HUES48 (cell line): Measurements from ENCODE around the gene S100A16.

Experiments
- H3K27ac ChIP-seq: one replicate; pipeline ENCODE4 v1.7.0; 2013; ENCODE audit warnings: low read depth, low read length, inconsistent platforms
- H3K27me3 ChIP-seq: 2 replicates; pipeline ENCODE4 v1.6.1; 2013; ENCODE audit warnings: mild to moderate bottlenecking, low read length; ENCODE audit not compliant: control insufficient read depth, insufficient read depth
- H3K36me3 ChIP-seq: 2 replicates; pipeline ENCODE4 v1.6.1; 2013; ENCODE audit warnings: low read length; ENCODE audit not compliant: control insufficient read depth, insufficient read depth
- H3K4me1 ChIP-seq: 2 replicates; pipeline ENCODE4 v1.6.1; 2013; ENCODE audit warnings: mild to moderate bottlenecking, low read length; ENCODE audit not compliant: control insufficient read depth, insufficient read depth
- H3K4me3 ChIP-seq: 2 replicates; pipeline ENCODE4 v1.5.1; 2013; ENCODE audit warnings: mild to moderate bottlenecking, low read depth, low read length
- H3K9ac ChIP-seq: 2 replicates; pipeline ENCODE4 v1.6.1; 2013; ENCODE audit warnings: mild to moderate bottlenecking, low read depth, low read length, moderate library complexity
- H3K9me3 ChIP-seq: 2 replicates; pipeline ENCODE4 v1.6.1; 2013; ENCODE audit warnings: low read length; ENCODE audit not compliant: control insufficient read depth, insufficient read depth

Gene S100A16

DNA sequence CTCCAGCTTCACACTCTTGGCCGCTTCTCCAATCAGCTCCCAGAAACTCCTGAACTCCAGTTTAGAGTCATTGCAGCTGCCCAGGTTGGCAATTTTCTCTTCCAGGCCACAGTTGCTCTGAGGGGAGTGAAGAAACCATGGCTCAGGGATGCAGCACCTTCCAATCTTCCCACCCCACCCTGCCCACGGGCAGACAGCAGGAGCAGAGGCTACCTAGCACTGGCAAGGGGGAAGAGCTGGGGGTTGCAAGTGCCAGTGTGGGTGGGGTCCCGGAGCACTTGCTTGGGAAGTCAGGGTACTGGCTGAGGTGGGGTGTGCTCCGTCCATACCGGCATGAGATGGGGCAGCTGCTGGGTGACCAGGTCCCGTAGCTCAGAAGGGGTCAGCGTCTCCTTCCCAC lies 2.0 kb upstream of the S100A16 start:
- Histone ChIP-seq H3K36me3 (no peaks in the 10 kb centered on the region), H3K27ac (no peak overlapping the region), H3K4me3 (no peak overlapping the region), H3K27me3 (no peaks in the 10 kb centered on the region), H3K4me1 (peaks cover 16% of the 10 kb centered on the region), H3K9ac (no peak overlapping the region), H3K9me3 (no peaks in the 10 kb centered on the region)

DNA sequence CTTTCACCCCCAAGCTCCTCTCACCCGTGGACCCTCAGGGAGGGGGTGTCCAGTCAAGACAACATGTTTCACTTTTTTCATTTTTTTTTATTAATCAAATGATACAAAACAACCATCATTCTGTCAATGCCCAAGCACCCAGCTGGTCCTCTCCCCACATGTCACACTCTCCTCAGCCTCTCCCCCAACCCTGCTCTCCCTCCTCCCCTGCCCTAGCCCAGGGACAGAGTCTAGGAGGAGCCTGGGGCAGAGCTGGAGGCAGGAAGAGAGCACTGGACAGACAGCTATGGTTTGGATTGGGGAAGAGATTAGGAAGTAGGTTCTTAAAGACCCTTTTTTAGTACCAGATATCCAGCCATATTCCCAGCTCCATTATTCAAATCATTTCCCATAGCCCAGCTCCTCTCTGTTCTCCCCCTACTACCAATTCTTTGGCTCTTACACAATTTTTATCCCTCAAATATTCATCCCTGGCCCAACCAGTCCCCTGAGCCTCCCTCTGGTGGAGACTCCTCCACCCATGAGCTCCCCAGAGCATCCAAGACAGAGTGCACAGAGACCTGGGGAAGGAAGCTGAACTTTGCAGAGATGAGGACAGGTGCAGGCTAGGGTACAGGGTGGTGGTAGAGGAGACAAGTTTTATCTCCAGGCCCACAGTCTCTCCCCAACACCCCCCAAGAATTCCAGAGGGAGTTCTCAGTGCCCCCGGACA lies 1.4 kb upstream of the S100A16 start:
- Histone ChIP-seq H3K4me3 (no peak overlapping the region), H3K4me1 (peaks cover 19% of the 10 kb centered on the region), H3K9me3 (no peaks in the 10 kb centered on the region), H3K36me3 (no peaks in the 10 kb centered on the region), H3K27ac (no peak overlapping the region), H3K9ac (no peak overlapping the region), H3K27me3 (no peaks in the 10 kb centered on the region)

DNA sequence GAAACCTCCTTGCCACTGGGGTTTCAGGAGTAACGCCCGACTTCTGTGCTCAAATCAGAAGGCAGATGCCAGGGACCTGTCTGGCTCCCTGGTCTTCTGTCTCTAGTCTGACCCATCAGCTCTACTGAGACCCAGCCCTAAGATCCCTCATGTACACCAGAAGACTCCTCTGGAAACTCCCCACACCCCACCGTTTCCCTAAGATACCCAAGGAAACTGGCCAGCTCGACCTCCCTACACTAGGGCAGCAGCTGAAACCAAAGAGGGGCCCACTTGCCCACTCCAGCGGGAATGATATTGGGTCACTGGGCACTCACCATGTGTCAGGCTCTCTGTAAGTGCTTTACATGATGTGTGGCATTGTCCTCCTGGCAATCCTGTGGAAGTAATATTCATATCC lies 469 bp upstream of the S100A16 start:
- no peaks in the 10 kb centered on the region for H3K9me3 ChIP-seq
- no peak overlapping the region for H3K9ac ChIP-seq
- peaks cover 29% of the 10 kb centered on the region for H3K4me1 ChIP-seq
- H3K36me3 ChIP-seq, result no peaks in the 10 kb centered on the region
- no peak overlapping the region for H3K27ac ChIP-seq
- no peak overlapping the region for H3K4me3 ChIP-seq
- H3K27me3 ChIP-seq, result no peaks in the 10 kb centered on the region

DNA sequence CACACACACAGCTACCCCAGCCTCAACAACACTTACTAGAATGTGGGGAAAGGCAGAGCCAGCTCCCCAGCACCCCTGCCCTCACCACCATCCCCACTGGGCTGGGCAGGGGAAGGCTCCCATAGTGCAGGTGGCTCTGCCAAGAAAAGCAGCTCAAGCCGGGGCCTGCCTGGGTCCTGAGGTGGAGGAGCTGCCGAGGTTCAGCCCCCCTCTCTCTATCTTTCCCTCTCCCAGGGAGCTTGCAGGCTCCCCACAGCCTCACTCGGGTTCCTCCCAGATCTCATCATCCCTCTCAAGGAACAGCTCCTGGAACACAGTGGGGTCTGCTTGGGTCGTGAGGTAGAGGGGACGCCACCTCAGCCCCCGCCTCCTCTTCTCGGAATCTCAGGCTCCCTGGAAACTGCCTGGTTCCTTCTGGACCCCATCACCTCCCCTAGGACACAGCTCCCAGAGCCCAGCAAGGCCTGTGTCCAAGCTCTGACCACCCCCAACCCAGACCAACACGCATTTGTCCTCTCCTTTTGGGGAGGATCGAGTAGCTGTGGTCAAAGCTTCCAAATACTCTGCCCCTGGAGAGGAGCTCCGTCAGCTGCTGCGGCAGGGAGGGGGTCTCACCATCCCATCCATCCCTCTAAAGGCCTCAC lies 704 bp downstream of the S100A16 start:
- no peak overlapping the region for H3K9ac ChIP-seq
- H3K36me3 ChIP-seq, result no peaks in the 10 kb centered on the region
- no peak overlapping the region for H3K27ac ChIP-seq
- no peaks in the 10 kb centered on the region for H3K27me3 ChIP-seq
- H3K9me3 ChIP-seq, result no peaks in the 10 kb centered on the region
- peak overlapping the region; percentile 41; the same call in 1 of the 2 replicates for H3K4me3 ChIP-seq
- H3K4me1 ChIP-seq, result peaks cover 34% of the 10 kb centered on the region

DNA sequence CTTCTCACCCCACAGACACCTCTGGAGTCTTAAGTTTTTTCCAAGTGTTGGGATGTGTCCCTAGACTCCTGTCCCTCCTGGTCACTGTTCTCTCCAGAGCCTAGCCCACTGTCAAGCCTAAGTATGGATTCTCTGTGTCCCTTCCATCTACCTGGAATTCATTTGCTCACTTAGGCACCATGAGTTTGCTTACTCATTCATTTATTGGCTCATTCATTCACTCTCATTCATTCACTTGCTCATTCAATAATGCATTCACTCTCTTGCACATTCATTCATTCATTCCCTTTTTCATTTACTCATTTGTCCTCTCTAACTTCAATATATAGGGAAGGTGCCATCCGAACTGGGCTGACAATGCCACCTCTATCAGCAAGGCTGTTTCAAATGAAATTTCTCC lies 1.6 kb downstream of the S100A16 start:
- H3K27ac ChIP-seq, result no peak overlapping the region
- H3K27me3 ChIP-seq, result no peaks in the 10 kb centered on the region
- peaks cover 32% of the 10 kb centered on the region for H3K4me1 ChIP-seq
- H3K9me3 ChIP-seq, result no peaks in the 10 kb centered on the region
- H3K4me3 ChIP-seq, result no peak overlapping the region
- H3K36me3 ChIP-seq, result no peaks in the 10 kb centered on the region
- H3K9ac ChIP-seq, result no peak overlapping the region

DNA sequence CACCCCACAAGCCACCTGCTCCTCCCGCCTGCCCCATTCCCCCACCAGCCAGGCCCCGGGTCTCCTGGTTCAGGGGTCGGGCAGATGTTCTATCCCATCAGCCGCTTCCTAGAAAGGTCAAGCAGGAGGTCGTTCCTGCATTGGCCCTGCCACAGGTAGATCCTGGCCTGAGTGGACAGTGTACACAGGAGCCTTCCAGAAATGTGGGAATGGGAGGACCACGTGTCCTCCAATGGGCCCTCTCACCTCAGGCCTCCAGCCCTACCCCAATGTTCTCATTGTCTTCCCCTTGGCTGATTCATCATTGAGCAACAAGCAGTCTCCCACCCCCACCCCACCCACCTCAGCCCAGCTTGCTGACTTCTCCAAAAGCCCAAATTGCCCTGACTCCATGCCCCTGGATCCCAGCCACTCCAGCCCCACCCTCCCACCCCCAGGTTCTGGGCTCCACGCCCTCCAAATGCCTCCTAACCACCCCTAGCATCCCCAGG lies 2.1 kb downstream of the S100A16 start:
- Histone ChIP-seq H3K9ac (no peak overlapping the region), H3K9me3 (no peaks in the 10 kb centered on the region), H3K27ac (no peak overlapping the region), H3K4me1 (peaks cover 30% of the 10 kb centered on the region), H3K27me3 (no peaks in the 10 kb centered on the region), H3K36me3 (no peaks in the 10 kb centered on the region), H3K4me3 (no peak overlapping the region)

DNA sequence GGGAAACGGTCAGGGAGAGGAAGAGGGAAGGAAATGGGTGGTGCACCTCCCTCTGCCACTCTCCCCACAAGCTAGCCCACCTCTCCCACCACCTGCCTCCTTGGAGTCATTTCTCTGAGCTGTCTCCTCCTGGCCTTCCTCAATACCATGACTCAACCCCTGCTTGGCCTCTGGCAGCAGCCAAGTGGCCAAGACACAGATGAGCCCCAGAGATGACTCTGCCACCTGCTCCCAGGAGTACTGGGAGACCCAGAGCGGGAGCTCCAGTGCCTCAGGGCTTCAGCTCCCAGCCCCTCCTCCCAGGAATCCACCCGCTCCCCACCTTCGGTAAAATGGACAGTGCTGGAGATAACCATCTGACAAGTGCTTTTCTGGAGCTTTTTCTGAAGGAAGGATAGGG lies 2.6 kb downstream of the S100A16 start:
- no peaks in the 10 kb centered on the region for H3K27me3 ChIP-seq
- H3K9ac ChIP-seq, result no peak overlapping the region
- H3K4me1 ChIP-seq, result peaks cover 30% of the 10 kb centered on the region
- no peak overlapping the region for H3K27ac ChIP-seq
- H3K9me3 ChIP-seq, result no peaks in the 10 kb centered on the region
- no peak overlapping the region for H3K4me3 ChIP-seq
- no peaks in the 10 kb centered on the region for H3K36me3 ChIP-seq

DNA sequence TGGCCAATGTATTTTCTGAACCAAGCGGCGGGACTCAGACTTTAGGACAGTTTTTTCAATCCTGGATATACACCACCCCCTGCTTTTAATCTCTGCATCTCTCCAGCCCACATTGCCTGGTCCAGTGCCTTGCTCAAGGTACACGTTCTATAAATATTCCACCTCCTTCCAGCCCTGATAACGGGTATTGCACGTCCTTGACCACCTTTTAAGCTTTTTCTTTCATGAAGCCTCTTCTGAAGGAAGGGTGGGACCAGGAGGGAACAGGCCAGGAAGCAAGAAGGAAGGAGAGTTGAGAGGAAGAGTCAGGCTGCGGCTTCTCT lies 3.4 kb downstream of the S100A16 start:
- H3K4me1 ChIP-seq, result peaks cover 30% of the 10 kb centered on the region
- no peaks in the 10 kb centered on the region for H3K9me3 ChIP-seq
- H3K4me3 ChIP-seq, result no peak overlapping the region
- no peak overlapping the region for H3K9ac ChIP-seq
- H3K27ac ChIP-seq, result peak overlapping the region; percentile 83
- H3K36me3 ChIP-seq, result no peaks in the 10 kb centered on the region
- H3K27me3 ChIP-seq, result no peaks in the 10 kb centered on the region

DNA sequence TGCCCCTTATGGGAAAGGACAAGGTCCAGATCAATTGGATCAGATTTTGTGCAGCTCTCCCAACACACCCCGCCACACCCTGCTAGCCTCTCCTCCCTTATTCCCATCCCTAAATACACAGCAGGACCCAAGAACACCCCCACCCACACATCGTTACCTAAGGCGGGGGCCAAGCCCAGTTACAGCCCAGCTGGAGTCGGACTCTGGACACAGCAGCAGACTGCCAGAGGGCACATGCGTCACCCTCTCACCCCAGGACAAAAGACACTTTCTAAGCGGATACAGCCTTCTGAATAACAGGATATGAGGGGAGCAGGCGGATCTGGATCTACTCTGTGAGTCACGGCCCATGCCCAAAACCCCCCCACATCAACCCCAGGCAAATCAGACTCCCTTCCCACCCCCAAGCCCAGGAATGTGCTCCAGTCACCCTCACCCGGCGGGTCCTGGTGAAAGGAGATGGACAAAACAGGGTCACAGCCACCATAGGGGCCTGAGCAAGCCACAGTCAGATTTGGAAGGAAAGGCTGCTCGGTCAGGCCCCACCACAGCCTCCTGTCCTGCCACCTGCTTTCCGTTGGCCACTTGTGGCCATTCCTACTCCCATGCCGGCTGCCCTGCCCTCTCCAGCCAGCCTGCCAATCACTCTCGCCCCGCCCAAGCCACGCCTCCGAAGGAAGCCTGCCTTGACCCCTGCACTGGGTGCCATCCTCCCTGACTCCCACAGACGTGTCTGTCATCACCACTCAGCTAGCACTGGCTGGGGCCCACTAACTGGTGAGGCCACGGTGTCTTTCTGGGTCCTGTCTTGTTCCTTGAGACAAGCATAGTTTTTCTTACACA lies 4.0 kb downstream of the S100A16 start:
- H3K9me3 ChIP-seq, result no peaks in the 10 kb centered on the region
- peaks cover 30% of the 10 kb centered on the region for H3K4me1 ChIP-seq
- peak overlapping the region; percentile 31 for H3K4me3 ChIP-seq
- no peaks in the 10 kb centered on the region for H3K36me3 ChIP-seq
- H3K9ac ChIP-seq, result no peak overlapping the region; the same call in 1 of the 2 replicates
- no peaks in the 10 kb centered on the region for H3K27me3 ChIP-seq
- peak overlapping the region; percentile 83 for H3K27ac ChIP-seq

DNA sequence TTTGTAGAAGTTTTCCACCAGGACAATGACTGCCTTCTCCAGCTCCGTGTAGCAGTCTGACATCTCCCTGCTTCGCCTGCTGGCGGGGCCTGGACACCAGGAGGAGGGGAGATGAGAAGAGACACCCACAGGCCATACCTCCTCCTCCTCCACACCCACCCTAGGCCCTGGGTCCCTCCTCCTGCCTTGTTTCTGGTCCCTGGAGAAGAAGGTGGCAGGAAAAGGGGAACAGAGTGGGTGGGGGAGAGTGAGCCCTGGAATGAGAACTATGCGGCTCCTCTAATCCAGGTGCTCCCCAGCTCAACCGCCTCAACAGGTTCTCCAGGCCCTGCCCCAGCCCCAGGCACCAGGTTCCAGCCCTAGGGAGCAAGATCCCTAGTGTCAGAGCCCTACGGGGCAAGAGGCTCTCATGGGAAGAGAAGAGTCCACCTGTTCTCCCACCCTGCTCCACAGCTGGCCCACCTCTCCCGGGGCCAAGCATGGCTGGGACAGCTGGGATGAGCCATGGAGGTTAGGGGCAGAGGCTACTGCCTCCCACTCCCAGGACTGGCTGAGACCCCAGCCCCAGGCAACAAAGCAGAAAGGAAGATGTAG lies 4.8 kb downstream of the S100A16 start:
- Histone ChIP-seq H3K9ac (no peak overlapping the region), H3K27ac (peak overlapping the region; percentile 83), H3K4me1 (peaks cover 28% of the 10 kb centered on the region), H3K36me3 (no peaks in the 10 kb centered on the region), H3K27me3 (no peaks in the 10 kb centered on the region), H3K4me3 (no peak overlapping the region), H3K9me3 (no peaks in the 10 kb centered on the region)
